Ramos (cell line): Measurements from ENCODE around the gene PLXNB2.
"Not testable (repeated sequence)": the region's sequence is repeated elsewhere in the genome, so short reads cannot be mapped to it uniquely, and the experiment has no call there.

ENCODE experiments used
- in situ Hi-C: fragments of 300-500 bp; cut with MboI; formaldehyde crosslinking; loops from one replicate; pipeline ENCODE4 v1.14.3; 2022; ENCODE audit warnings: low sequenced_read_pairs; ENCODE audit not compliant: unreplicated experiment

Gene PLXNB2

GRCh38 chr22:50327711-50328019 lies 20.2 kb upstream of the PLXNB2 start:
- in situ Hi-C loops, result loop anchor here (5.0 kb wide), 1 partner anchor 50 kb away; no protein-coding TSS in a partner anchor

DNA sequence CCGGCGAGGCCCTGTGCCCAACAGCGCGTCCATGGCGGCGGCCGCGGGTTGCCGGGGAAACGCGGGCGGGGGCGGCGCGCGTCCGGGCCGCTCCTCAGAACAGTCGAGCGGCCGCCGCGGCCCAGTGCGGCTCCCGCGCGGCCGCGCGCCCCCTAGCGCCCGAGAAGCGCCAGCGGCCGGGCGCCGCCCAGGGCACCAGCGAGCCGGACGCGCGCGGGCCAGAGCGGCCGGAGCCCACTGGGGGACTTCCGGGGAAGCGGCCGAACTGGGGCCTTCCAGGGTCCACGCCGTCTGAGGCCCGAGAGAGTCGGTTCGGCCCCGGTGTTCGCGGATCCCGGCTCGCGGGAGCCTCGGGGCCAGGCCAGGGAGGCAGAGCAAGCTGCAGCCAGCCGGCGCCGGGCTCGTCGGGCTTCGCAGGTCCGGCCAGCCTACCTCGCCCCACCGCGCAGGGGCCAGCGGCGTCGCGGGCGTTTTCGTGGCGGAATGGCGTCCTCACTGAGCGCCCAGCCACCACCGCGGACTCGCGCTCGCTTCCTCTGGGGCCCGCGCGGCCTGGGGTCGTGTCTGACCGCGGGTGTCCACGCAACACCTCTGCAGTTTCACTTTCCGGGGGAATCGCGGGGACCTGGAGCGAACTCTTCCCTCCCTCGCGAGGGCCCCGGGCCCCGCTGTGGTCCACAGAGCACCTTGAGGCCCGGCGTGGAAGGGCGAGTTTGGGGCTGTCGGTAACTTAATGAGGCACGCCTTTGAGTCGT lies 19.7 kb upstream of the PLXNB2 start, which contains the start of gene DENND6B:
DENND6B (minus strand) TSS at position 57 of the 755 bp plus-strand sequence; CDS start at position 33, 24 bp downstream.
- in situ Hi-C loops, result loop anchor here (5.0 kb wide), 1 partner anchor 50 kb away; no protein-coding TSS in a partner anchor

DNA sequence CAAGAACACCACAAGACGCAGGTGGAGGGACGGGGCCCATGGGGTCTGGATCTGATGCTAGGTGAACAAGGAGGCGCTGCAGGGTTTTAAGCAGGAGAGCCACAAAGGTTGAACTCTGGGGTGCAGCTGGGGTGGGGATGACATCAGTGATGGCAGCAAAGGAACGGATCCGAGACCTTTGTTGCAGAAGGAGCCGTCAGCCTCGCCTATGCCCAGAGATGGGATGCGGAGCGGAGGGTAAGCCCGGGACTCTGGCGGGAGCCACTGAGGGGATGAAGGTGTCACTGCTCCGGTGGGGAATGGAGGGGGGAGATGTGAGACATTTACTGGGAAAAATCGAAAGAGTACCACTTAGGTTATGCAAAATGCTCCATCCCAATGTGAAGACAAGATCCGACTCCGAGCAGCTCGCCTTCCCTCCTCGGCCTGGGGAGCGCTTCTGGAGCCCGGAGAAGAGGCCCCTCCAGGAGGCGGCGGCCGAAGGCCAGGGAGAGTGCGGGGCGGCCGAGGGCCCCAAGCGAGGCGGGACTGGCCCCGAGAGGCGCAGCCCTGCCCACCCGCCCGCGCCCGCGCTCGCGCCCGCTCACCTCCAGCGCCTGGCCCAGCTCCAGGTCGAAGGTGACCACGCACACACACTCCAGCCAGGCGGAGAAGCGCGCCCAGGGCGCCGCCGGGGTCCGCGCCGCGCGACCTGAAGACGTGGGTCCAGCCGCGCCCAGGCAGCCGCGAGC lies 18.9 kb upstream of the PLXNB2 start:
- in situ Hi-C loops, result loop anchor here (5.0 kb wide), 1 partner anchor 49 kb away; no protein-coding TSS in a partner anchor

DNA sequence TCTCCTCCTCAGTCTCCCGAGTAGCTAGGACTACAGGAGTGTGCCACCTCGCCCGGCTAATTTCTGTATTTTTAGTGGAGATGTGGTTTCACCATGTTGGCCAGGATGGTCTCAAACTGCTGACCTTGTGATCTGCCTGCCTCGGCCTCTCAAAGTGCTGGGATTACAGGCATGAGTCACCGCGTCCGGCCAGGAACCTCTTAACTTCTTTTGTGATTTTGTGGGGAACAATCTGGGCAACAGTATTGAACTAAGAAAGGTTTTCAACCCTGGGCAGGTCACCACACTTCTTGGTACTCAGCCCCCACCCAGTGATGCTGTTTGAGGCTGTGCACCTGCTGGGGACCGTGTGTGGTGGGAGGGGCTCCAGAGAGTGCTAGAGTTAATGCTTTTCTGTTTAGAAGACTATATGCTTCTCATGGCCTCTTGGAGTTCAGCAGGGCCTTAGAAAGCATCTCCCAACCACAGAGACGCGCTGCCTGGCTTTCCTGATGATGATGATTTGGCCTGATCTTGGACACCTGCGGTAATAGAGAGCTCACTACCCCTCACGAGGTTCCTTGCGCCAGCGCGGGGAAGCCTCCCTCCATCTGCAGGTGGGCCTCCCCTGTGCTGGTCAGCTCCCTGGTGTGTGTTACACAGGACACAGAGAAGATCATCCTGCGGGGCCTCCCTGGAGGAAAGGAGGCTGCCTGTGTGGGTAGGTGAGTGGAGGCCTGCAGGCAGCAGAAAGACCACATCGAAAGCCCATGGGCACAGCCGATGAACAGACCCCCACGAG lies 18.2 kb upstream of the PLXNB2 start:
- in situ Hi-C loops, result loop anchor here (5.0 kb wide), 1 partner anchor 48 kb away; no protein-coding TSS in a partner anchor

DNA sequence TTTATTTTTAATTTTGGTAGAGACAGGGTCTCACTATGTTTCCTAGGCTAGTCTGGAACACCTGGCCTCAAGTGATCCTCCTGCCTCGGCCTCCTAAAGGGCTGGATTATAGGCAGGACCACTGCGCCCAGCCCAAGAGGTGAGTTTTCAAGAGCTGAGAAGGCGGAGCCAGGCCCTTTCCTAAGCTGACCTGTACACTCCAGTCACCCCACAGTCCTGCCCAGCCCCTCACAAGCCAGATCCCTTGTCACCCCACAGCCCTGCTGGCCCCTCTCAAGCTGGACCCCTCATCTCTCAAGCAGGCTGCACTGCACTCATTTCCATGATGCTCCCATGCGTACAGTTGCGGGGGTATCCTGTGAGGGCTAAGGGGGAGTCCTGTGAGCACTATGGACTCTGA lies 16.5 kb upstream of the PLXNB2 start:
- in situ Hi-C loops, result no loop called here

GRCh38 chr22:50322382-50323104 lies 15.1 kb upstream of the PLXNB2 start:
- in situ Hi-C loops, result not testable (repeated sequence)

DNA sequence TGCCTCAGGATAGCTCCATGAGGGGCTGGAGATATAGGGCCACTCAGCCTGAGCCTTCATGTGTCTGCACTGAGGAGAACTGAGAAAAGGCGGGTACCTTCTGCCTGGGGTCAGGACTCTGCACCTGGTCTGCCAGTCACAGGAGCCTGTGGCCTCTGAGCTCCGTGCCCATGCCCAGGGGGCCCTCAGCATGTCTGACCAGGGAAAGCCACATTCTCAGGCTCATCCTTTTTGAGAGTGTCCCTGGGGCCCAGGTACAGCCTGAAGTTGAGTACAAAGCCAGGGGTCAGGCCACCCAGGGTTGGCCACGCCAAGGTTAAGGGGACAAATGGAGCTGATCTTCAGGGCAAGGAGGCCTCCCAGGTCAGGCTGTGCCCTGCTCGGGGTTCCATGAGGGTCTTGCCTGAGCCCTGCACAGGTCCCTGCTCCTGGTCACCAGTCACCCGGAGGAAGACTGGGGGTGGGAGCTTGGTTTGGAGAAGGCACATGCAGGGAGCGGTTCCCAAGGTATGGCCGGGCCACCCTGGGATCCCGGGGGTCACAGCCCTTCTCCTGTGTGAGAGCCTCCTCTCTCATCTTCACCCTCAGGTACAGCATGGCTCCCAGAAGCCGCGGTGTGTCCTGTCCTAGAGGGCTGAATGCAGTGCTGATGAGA lies 13.4 kb upstream of the PLXNB2 start:
- in situ Hi-C loops, result no loop called here

- in situ Hi-C loops, result no loop called here
Observed at GRCh38 chr22:50320116-50320515, 12.7 kb upstream of the PLXNB2 start.

DNA sequence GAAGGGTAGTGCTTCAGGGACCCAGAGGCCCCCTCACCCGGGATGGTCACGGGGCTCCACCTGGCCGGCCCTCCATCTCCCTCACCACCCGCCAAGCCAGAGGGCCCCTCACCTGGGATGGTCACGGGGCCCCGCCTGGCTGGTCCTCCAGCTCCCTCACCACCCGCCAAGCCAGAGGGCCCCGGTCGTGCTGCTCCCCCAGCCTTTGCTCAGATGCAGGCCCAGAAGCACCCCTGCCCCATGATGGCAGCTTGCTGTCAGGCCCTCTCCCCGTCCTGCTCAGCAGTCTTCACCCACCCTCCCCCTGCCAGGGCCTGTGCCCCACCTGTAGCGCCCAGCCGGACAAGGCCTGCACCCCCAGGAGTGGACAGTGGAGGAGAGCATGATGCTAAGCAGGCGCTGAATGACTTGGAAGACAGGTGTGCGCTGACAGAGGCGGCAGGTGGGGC lies 12.1 kb upstream of the PLXNB2 start:
- in situ Hi-C loops, result no loop called here

DNA sequence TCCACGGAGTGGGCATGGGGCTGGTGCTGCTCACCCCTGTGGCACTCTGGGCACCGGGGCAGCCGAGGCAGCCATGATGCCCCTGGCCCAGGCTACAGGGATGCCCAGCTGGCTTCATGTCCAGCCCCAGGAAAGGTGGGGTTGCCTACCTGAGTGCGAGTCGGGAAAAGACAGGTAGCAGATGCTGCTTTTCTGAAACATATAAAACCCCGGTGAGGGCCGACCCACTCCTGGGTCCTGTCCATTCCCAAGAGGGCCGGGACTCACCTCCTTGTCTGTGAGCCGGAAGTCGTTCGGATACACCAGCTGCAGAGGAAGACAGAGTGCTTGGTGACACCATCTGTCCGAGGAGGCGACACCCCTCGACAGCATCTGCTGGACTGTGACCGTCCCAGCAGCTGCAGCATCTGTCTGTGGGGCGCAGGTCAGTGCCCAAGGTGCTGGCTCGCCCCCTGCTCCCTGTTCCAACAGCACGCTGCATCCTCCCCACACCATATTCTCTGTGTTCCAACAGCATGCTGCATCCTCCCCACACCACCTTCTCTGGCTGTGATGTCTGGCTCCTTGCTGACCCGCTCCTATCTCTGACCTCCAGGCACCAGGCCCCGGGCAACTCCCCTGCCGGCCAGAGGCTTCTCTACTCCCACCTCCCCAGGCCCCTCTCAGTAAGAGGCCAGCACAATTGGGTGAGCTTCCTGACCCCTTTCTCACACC lies 11.4 kb upstream of the PLXNB2 start:
- in situ Hi-C loops, result no loop called here

DNA sequence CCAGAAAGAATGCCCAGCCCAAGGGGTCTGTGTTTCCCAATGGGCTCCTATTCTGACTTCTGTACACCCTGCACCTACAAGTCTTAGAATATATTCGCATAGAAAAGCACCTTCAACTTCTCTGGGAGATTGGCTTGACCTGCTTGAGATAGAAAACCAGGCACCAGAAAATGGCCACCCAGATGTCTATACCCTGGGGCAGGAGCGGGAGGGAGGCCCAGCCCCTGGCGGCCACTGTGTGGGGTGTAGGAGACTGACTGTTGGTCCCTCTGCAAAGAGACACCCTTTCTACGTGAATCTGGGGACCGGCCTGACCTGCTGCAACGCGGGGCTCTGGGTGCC lies 10.9 kb upstream of the PLXNB2 start:
- in situ Hi-C loops, result no loop called here

DNA sequence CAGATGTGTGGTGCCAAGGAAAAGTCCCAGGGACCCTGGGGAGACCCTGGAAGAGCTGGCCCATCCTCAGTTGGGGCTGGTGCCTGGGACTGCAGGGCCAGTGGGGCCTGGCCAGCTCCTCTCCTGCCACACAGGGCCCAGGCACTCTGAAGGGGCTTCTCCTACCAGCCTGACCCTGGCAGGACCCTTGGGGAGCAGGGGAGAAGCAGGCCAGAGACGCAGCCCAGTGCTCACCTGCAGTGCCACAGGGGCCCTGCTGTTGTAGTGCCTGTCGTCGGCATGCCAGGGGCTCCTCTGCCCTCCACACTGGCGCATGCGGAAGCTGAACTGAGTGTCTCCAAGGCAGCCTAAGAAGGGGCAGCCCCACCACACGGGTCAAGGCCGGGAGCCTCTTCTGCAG lies 10.2 kb upstream of the PLXNB2 start:
- in situ Hi-C loops, result no loop called here

GRCh38 chr22:50317178-50317577 lies 9.7 kb upstream of the PLXNB2 start:
- in situ Hi-C loops, result no loop called here

GRCh38 chr22:50316114-50317065 lies 8.9 kb upstream of the PLXNB2 start:
- in situ Hi-C loops, result no loop called here

- in situ Hi-C loops, result no loop called here
Observed at GRCh38 chr22:50315289-50316113, 8.1 kb upstream of the PLXNB2 start.

DNA sequence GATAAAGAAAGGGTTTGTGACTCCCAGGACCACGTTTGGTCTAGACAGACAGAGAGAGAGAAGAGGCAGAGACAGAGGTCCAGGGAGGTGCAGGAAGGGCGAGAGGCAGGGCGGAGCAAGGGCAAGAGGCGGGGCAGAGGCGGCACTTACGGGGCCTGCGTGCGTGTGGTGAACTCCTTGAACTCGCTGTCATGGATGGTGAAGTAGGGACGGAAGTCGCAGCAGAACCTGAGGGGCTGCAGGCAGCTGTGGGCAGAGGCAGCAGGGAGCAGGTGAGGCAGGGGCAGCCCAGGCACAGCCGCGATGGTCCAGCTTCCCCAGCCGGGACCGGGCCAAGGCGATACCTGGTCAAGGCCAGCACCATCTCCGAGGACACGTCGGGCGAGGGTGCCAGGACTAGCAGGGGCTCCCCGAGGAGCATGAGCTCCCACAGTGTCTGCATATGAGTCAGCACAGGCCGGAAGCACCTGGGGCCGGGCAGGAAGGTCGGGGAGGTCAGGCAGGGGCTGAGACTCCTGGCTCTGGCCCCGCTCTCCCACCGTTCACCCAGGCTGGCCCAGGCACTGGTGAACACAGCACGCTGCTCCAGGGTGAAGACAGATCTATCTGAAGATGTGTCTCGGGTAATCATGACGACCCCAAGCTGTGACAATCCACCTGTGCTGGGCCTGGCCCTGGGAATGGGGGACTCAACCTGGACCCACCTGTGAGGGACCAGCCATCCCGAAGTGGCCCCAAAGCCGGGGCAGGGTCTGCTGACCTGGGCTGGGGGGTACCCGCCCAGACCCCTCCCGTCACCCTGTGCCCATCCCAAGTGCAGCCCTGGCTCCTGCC lies 7.2 kb upstream of the PLXNB2 start:
- in situ Hi-C loops, result no loop called here
